ENCODE measurements around the gene CLEC4E. TPM values are rescaled to one million over a fixed set of nuclear protein-coding genes. Genes with fewer than 3 reads are reported as not detected.
"Not testable (repeated sequence)": the region's sequence is repeated elsewhere in the genome, so short reads cannot be mapped to it uniquely, and the experiment has no call there.

The CLEC4E gene
- total RNA-seq, 2 experiments from 2014 or later: not detected

DNA sequence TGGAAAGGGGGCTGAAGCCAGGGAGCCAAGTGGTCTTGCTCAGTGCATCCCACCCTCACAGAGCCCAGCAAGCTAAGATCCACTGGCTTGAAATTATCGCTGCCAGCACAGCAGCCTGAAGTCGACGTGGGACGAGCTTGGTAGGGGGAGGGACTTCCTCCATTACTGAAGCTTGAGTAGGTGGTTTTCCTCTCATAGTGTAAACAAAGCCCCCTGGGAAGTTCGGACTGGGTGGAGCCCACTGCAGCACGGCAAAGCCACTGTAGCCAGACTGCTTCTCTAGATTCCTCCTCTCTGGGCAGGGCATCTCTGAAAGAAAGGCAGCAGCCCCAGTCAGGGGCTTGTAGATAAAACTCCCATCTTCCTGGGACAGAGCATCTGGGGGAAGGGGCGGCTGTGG, 44.6 kb downstream of the CLEC4E start:
- H3K4me3 Mint-ChIP-seq; H3K27ac Mint-ChIP-seq; ATAC-seq; POLR2A ChIA-PET; H3K9me3 Mint-ChIP-seq (ENCODE audit: insufficient read depth); DNase-seq: not testable (repeated sequence)
- CTCF ChIA-PET: interaction anchor here (1.4 kb wide), 1 partner anchor 553 kb away, joined by 3 read pairs; no protein-coding TSS in a partner anchor
- Mint-ChIP-seq H3K4me1 (ENCODE audit: low read depth) (peaks cover 41% of the 10 kb centered on the region), H3K27me3 (ENCODE audit: low read depth) (peaks cover 30% of the 10 kb centered on the region), H3K36me3 (ENCODE audit: low read depth) (peaks cover 13% of the 10 kb centered on the region)

DNA sequence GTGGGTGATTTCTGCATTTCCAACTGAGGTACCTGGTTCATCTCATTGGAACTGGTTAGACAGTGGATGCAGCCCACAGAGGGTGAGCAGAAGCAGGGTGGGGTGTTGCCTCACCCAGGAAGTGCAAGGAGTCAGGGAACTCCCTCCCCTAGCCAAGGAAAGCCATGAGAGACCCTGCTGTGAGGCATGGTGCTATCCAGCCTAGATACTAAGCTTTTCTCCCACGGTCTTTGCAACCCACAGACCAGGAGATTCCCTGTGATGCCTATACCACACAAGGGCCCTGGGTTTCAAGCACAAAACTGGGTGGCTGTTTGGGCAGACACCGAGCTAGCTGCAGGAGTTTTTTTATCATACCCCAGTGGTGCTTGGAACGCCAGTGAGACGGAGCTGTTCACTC, 45.0 kb downstream of the CLEC4E start:
- peaks cover 30% of the 10 kb centered on the region for H3K27me3 Mint-ChIP-seq (ENCODE audit: low read depth)
- ATAC-seq; H3K4me3 Mint-ChIP-seq; H3K27ac Mint-ChIP-seq; POLR2A ChIA-PET; H3K9me3 Mint-ChIP-seq (ENCODE audit: insufficient read depth); DNase-seq: not testable (repeated sequence)
- CTCF ChIA-PET: interaction anchor here (1.4 kb wide), 1 partner anchor 554 kb away, joined by 3 read pairs; no protein-coding TSS in a partner anchor
- H3K4me1 Mint-ChIP-seq (ENCODE audit: low read depth): peaks cover 42% of the 10 kb centered on the region
- H3K36me3 Mint-ChIP-seq (ENCODE audit: low read depth): peaks cover 13% of the 10 kb centered on the region

DNA sequence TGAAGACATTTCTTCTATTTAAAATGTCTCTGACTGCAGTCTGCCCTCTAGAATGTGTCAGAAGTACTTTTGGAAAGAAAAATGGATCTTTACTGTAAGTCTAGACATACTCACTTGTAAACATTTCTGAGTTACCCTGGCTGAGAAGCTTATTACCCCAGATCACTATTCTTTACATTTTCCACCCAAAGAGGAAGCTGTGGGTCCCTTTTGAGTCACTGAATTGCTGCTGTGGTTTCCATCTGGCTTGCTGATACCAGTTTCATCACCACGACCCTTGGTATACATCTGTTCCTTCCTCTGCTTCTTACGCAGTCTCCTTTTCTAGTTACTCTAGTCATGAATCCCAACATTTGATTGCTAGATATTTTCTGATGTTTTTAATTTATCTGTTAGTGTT, 47.6 kb downstream of the CLEC4E start:
- ChIA-PET POLR2A (no interaction called here), CTCF (interaction anchor here (1.1 to 3.1 kb wide), 5 partner anchors 9 to 39 kb away, joined by 3 to 14 read pairs (median 4); no protein-coding TSS in a partner anchor)
- ATAC-seq (peak; percentile 98), DNase-seq (peak; percentile 83)
- H3K27ac Mint-ChIP-seq: peak overlapping the region; percentile 79
- H3K27me3 Mint-ChIP-seq (ENCODE audit: low read depth): peaks cover 33% of the 10 kb centered on the region
- peaks cover 15% of the 10 kb centered on the region for H3K36me3 Mint-ChIP-seq (ENCODE audit: low read depth)
- peak overlapping the region; percentile 55 for H3K4me3 Mint-ChIP-seq
- H3K4me1 Mint-ChIP-seq (ENCODE audit: low read depth): peaks cover 42% of the 10 kb centered on the region
- peaks cover 6% of the 10 kb centered on the region for H3K9me3 Mint-ChIP-seq (ENCODE audit: insufficient read depth)

DNA sequence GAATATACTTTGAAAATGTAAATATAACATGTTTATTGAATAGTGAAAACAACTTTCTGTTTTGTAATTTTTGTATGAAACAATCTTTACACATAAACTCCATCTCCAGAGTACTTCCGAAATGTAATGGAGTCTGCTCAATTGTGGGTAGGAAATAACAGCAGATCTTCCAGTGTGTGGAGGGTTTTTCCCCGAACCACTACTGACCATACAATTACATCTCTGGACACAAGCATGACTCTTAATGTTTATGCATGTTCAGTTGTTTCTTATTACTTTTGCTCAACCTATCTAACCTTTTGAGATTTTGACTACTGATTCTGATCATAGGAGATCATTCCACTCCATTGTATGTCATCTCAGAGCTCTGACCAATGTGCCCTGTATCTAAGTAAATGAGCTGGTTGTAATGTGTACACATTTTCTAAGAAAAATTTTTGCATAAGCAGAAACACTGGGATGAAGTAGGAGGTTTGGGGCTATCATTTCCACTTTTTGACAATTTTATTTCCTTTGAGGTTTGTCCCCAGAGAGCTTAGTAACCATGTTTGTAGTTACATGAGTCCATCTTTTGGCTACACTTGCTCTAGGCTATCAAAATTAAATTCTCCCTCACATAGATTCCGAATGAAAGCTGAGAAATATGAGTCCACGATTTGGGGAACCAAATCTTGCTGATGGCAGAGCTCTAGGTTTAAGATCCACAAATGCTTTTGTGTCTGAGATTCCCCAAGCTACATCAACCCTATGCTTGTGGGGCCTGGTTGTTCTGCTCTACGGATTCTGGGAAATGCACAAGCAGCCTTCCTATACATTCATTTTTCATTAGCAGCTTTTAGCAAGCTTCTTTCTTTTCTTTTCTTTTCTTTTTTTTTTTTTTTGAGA, 48.8 kb downstream of the CLEC4E start:
- Mint-ChIP-seq H3K9me3 (ENCODE audit: insufficient read depth) (peaks cover 7% of the 10 kb centered on the region), H3K27me3 (ENCODE audit: low read depth) (peaks cover 30% of the 10 kb centered on the region), H3K4me1 (ENCODE audit: low read depth) (peaks cover 42% of the 10 kb centered on the region), H3K36me3 (ENCODE audit: low read depth) (peaks cover 16% of the 10 kb centered on the region), H3K4me3 (peak overlapping the region; percentile 55), H3K27ac (peak overlapping the region; percentile 79)
- no peak for ATAC-seq
- ChIA-PET CTCF (interaction anchor here (1.0 to 3.1 kb wide), 6 partner anchors 10 to 102 kb away, joined by 3 to 14 read pairs (median 4); no protein-coding TSS in a partner anchor), POLR2A (no interaction called here)
- DNase-seq: no peak

Other genes starting within 250 kb of the CLEC4E start
- not detected for gene CLEC6A, start 84.9 kb downstream of the CLEC4E start, total RNA-seq
- gene CLEC4D, start 27.4 kb downstream of the CLEC4E start, total RNA-seq: not detected
- not detected for gene AICDA, start 72.0 kb upstream of the CLEC4E start, total RNA-seq
- gene MFAP5, start 121.9 kb upstream of the CLEC4E start, total RNA-seq: not detected
- gene RIMKLB, start 157.1 kb upstream of the CLEC4E start, total RNA-seq: 1 to 10 TPM; 7.9 to 9.0 TPM

Measured in activated CD8-positive, alpha-beta T cell treated with anti-CD3 and anti-CD28 coated beads, Interleukin-2, amount 10 ng/mL, durations not matched to agents 7 days and 5 days (primary cell).